Liver (tissue), 9 donors: Measurements from ENCODE around the gene ERBIN. TPM values are rescaled to one million over a fixed set of nuclear protein-coding genes. Genes with fewer than 3 reads are reported as not detected.

Experiments used
- DNase-seq: peaks from one replicate; pipeline ENCODE4 v3.0.0-alpha.2; 2017; ENCODE audit warnings: low spot score
- H3K27ac ChIP-seq, 2 donors: one replicate each; pipeline ENCODE4 v1.7.0; 2013; ENCODE audit warnings: inconsistent platforms in 2 of 2, low read length in 2 of 2, control low read depth in 1 of 2, low read depth in 1 of 2, mild to moderate bottlenecking in 1 of 2
- H3K27me3 ChIP-seq, 4 donors: one replicate each; pipeline versions ENCODE4 v1.6.1 to v1.7.0; 2013; ENCODE audit warnings: low read length in 3 of 4, inconsistent platforms in 1 of 4, mild to moderate bottlenecking in 1 of 4, moderate library complexity in 1 of 4; ENCODE audit not compliant: control insufficient read depth in 4 of 4, insufficient read depth in 4 of 4
- H3K36me3 ChIP-seq, 4 donors: one replicate each; pipeline versions ENCODE4 v1.6.1 to v1.7.0; 2013; ENCODE audit warnings: low read length in 3 of 4, mild to moderate bottlenecking in 3 of 4, low read depth in 1 of 4, moderate library complexity in 1 of 4; ENCODE audit not compliant: control insufficient read depth in 4 of 4, insufficient read depth in 3 of 4
- H3K4me1 ChIP-seq, 4 donors: one replicate each; pipeline versions ENCODE4 v1.6.1 to v1.7.0; 2013; ENCODE audit warnings: low read length in 3 of 4, mild to moderate bottlenecking in 3 of 4, moderate library complexity in 1 of 4; ENCODE audit not compliant: control insufficient read depth in 4 of 4, insufficient read depth in 4 of 4
- H3K4me3 ChIP-seq, 3 donors: one replicate each; pipeline versions ENCODE4 v1.6.1 to v1.7.0; 2013; ENCODE audit warnings: low read length in 3 of 3, control low read depth in 1 of 3, low read depth in 1 of 3, mild to moderate bottlenecking in 1 of 3
- H3K9ac ChIP-seq, 2 donors: one replicate each; pipeline ENCODE4 v1.7.0; 2013; ENCODE audit warnings: low read length in 2 of 2, mild to moderate bottlenecking in 2 of 2, moderate library complexity in 2 of 2, control low read depth in 1 of 2, low read depth in 1 of 2
- H3K9me3 ChIP-seq, 4 donors: one replicate each; pipeline versions ENCODE4 v1.6.1 to v1.7.0; 2013; ENCODE audit warnings: low read length in 3 of 4; ENCODE audit not compliant: control insufficient read depth in 4 of 4
- EGR1 ChIP-seq, 2 donors: IDR thresholded peaks; 2 replicates each; pipeline ENCODE4 v1.6.1; 2016 to 2018; ENCODE audit warnings: antibody characterized with exemption in 2 of 2, low read depth in 2 of 2
- FOXA1 ChIP-seq: IDR thresholded peaks from 2 replicates; pipeline ENCODE4 v1.6.1; 2016; ENCODE audit warnings: antibody characterized with exemption
- FOXA2 ChIP-seq: IDR thresholded peaks from 2 replicates; pipeline ENCODE4 v1.6.1; 2016; ENCODE audit warnings: antibody characterized with exemption
- GABPA ChIP-seq, 2 donors: IDR thresholded peaks in 1 of 2; conservative IDR thresholded peaks in 1 of 2; 2 replicates each; pipeline ENCODE4 v1.6.1; 2016; ENCODE audit warnings: antibody characterized with exemption in 2 of 2, mild to moderate bottlenecking in 1 of 2, moderate library complexity in 1 of 2
- HNF4A ChIP-seq, 2 donors: conservative IDR thresholded peaks; 2 replicates each; pipeline ENCODE4 v1.6.1; 2016; ENCODE audit warnings: antibody characterized with exemption in 2 of 2, mild to moderate bottlenecking in 2 of 2
- HNF4G ChIP-seq: IDR thresholded peaks from 2 replicates; pipeline ENCODE4 v1.6.1; 2016; ENCODE audit warnings: antibody characterized with exemption
- JUND ChIP-seq, 2 donors: IDR thresholded peaks; 2 replicates each; pipeline ENCODE4 v1.6.1; 2016; ENCODE audit warnings: antibody characterized with exemption in 2 of 2
- NR2F2 ChIP-seq: IDR thresholded peaks from 2 replicates; pipeline ENCODE4 v1.6.1; 2016; ENCODE audit warnings: antibody characterized with exemption
- RAD21 ChIP-seq, 2 donors: IDR thresholded peaks; 2 replicates each; pipeline ENCODE4 v1.6.1; 2016; ENCODE audit warnings: antibody characterized with exemption in 2 of 2, mild to moderate bottlenecking in 2 of 2
- RXRA ChIP-seq, 2 donors: IDR thresholded peaks; 2 replicates each; pipeline ENCODE4 v1.6.1; 2017 to 2018; ENCODE audit warnings: antibody characterized with exemption in 2 of 2, mild to moderate bottlenecking in 1 of 2
- SP1 ChIP-seq: IDR thresholded peaks from 2 replicates; pipeline ENCODE4 v1.6.1; 2018; ENCODE audit warnings: antibody characterized with exemption, mild to moderate bottlenecking
- TAF1 ChIP-seq: conservative IDR thresholded peaks from 2 replicates; pipeline ENCODE4 v1.6.1; 2016; ENCODE audit warnings: antibody characterized with exemption, mild to moderate bottlenecking
- YY1 ChIP-seq: IDR thresholded peaks from 2 replicates; pipeline ENCODE4 v1.6.1; 2016; ENCODE audit warnings: antibody characterized with exemption, mild to moderate bottlenecking
- WGBS: extraction: QIAGEN DNeasy Blood & Tissue Kit; methylation state at CpG from one replicate; pipeline ENCODE4 v1.1.7; 2013; 5-methylcytosine and 5-hydroxymethylcytosine counted together
- polyA plus RNA-seq, 2 donors: library from polyadenylated mRNA; stranded (reverse) in 1 of 2; unstranded in 1 of 2; fragments of 200-250 nt in 1 of 2; fragments of >200 nt in 1 of 2; fragmentation: Nextera tagmentation in 1 of 2; extraction: Ambion mirVana in 1 of 2; gene quantifications; one replicate each; pipeline versions ENCODE4 v1.2.1 to v1.2.3, GENCODE V29; 2013 to 2015
- total RNA-seq, 2 donors: library from RNA; depleted of rRNA; stranded (reverse); fragments of >200 nt; gene quantifications; one replicate each; pipeline ENCODE4 v1.2.3, GENCODE V29; 2014
- TF ChIP-seq, protein P1 (sequence below): IDR thresholded peaks from 2 replicates; pipeline ENCODE4 v1.6.1; 2016; ENCODE audit warnings: antibody characterized with exemption, mild to moderate bottlenecking
- TF ChIP-seq, protein P2 (sequence below): fragments of 150-350 bp; IDR thresholded peaks from 2 replicates; pipeline ENCODE4 v1.5.1; 2017; ENCODE audit warnings: improper control_type of control experiment, low read depth, low read length; ENCODE audit not compliant: missing input control
- TF ChIP-seq, protein P3 (sequence below): IDR thresholded peaks from 2 replicates; pipeline ENCODE4 v1.6.1; 2016; ENCODE audit warnings: antibody characterized with exemption
- donor health status: healthy.
- donor health status: healthy.
- donor health status: healthy.
- donor health status: healthy.
- donor health status: healthy.

Gene ERBIN
- total and polyA plus RNA-seq, 4 donors = 9.7 to 54.9 (median 32.5) TPM

DNA sequence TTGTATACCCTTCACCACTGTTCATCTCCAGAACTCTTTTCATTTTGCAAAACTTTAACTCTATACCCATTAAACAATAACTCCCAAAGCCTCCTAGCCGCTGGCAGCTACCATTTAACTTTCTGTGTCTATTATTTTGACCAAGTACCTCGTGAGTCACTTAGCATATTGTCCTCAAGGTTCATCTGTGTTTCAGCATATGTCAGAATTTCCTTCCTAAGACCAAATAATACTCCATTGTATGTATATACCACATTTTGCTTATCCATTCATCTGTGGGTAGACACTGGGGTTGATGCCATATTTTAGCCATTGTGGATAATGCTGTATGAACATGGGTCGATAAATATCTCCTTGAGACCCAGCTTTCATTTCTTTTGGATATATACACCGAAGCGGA, 17.4 kb downstream of the ERBIN start:
- no peak overlapping the region for H3K27ac ChIP-seq

DNA sequence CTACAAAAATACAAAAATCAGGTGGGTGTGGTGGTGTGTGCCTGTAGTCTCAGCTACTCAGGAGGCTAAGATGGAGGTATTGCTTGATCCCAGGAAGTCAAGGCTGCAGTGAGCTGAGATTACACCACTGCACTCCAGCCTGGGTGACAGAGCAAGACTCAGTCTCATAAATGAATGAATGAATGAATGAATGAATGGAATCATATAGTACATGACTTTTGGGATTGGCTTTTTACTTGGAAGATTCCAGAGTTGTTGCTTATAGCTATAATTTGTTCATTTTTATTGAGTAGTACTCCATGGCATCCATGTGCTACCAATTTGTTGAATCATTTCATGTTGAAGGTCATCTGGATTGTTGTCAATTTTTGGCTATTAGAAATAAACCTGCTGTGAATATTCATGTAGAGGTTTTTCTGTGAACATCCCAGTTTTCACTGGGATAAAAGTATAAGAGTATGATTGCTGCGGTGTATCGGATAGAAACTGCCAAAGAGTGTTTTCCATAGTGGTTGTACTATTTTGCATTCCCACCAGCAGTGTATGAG, 19.9 kb downstream of the ERBIN start:
- Histone ChIP-seq H3K9me3 (no peaks in the 10 kb centered on the region), H3K27me3 (no peaks in the 10 kb centered on the region), H3K27ac (no peak overlapping the region), H3K4me1 (peaks cover 0 to 6% (median 2%) of the 10 kb centered on the region in 4 donors), H3K9ac (no peak overlapping the region), H3K36me3 (peaks cover 0 to 2% (median 0%) of the 10 kb centered on the region in 4 donors), H3K4me3 (no peak overlapping the region)
- DNase-seq = no peak
- no peak for TF ChIP-seq NR2F2
- no peak for TF ChIP-seq SP1
- no peak for TF ChIP-seq FOXA2
- TF ChIP-seq YY1 = no peak
- no peak for TF ChIP-seq FOXA1
- WGBS = 96% methylated on average over 2 of the region's 2 CpGs

More for the DNA sequence above, 17.4 kb downstream of the ERBIN start:
- no peaks in the 10 kb centered on the region for H3K36me3 ChIP-seq
- TF ChIP-seq GABPA (IDR thresholded peaks at IDR 0.05 in 1 of 2, conservative IDR thresholded peaks at IDR 0.05 in 1 of 2) (no peak), RAD21 (IDR thresholded peaks at IDR 0.05) (no peak), EGR1 (IDR thresholded peaks at IDR 0.05; ENCODE audit: low read depth in 2 of 2) (no peak), NR2F2 (no peak), TAF1 (no peak), YY1 (no peak), HNF4G (no peak)
- TF ChIP-seq, protein P1, sequence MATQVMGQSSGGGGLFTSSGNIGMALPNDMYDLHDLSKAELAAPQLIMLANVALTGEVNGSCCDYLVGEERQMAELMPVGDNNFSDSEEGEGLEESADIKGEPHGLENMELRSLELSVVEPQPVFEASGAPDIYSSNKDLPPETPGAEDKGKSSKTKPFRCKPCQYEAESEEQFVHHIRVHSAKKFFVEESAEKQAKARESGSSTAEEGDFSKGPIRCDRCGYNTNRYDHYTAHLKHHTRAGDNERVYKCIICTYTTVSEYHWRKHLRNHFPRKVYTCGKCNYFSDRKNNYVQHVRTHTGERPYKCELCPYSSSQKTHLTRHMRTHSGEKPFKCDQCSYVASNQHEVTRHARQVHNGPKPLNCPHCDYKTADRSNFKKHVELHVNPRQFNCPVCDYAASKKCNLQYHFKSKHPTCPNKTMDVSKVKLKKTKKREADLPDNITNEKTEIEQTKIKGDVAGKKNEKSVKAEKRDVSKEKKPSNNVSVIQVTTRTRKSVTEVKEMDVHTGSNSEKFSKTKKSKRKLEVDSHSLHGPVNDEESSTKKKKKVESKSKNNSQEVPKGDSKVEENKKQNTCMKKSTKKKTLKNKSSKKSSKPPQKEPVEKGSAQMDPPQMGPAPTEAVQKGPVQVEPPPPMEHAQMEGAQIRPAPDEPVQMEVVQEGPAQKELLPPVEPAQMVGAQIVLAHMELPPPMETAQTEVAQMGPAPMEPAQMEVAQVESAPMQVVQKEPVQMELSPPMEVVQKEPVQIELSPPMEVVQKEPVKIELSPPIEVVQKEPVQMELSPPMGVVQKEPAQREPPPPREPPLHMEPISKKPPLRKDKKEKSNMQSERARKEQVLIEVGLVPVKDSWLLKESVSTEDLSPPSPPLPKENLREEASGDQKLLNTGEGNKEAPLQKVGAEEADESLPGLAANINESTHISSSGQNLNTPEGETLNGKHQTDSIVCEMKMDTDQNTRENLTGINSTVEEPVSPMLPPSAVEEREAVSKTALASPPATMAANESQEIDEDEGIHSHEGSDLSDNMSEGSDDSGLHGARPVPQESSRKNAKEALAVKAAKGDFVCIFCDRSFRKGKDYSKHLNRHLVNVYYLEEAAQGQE = no peak
- H3K4me1 ChIP-seq = peaks cover 0 to 1% (median 0%) of the 10 kb centered on the region in 4 donors
- H3K27me3 ChIP-seq = no peaks in the 10 kb centered on the region
- DNase-seq = no peak
- H3K4me3 ChIP-seq = no peak overlapping the region
- no peaks in the 10 kb centered on the region for H3K9me3 ChIP-seq
- 97% methylated on average over 5 of the region's 5 CpGs for WGBS
- no peak overlapping the region for H3K9ac ChIP-seq

DNA sequence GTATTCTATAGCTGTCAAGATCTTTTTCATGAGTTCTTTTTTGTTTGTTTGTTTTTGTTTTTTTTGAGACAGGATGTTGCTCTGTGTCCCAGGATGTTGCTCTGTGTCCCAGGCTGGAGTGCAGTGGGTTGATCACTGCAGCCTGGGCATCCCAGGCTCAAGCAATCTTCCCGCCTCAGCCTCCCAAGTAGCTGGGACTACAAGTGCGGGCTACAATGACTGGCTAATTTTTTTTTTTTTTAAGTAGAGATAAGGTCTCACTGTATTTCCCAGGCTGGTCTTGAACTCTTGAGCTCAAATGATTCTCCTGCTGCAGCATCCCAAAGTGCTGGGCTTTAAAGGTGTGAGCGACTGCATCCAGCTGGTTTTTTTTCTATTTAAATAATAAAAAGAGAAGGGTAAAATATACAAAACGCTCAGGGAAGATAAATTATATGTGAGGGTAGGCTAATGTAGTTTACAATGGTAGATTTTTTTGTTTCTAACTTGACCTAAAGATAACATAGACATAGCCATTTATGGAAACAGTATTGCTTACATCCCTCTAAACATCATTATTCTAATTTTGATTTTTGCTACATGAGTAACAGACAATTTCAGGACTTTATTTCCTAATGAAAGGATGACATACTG, 21.9 kb downstream of the ERBIN start:
- H3K4me1 ChIP-seq = peaks cover 0 to 6% (median 2%) of the 10 kb centered on the region in 4 donors
- H3K36me3 ChIP-seq = peaks cover 0 to 2% (median 0%) of the 10 kb centered on the region in 4 donors
- 93% methylated on average over 4 of the region's 4 CpGs for WGBS
- H3K27ac ChIP-seq = no peak overlapping the region
- no peaks in the 10 kb centered on the region for H3K9me3 ChIP-seq
- H3K27me3 ChIP-seq = no peaks in the 10 kb centered on the region
- H3K4me3 ChIP-seq = no peak overlapping the region
- no peak overlapping the region for H3K9ac ChIP-seq
- no peak for DNase-seq
- TF ChIP-seq, protein P2, sequence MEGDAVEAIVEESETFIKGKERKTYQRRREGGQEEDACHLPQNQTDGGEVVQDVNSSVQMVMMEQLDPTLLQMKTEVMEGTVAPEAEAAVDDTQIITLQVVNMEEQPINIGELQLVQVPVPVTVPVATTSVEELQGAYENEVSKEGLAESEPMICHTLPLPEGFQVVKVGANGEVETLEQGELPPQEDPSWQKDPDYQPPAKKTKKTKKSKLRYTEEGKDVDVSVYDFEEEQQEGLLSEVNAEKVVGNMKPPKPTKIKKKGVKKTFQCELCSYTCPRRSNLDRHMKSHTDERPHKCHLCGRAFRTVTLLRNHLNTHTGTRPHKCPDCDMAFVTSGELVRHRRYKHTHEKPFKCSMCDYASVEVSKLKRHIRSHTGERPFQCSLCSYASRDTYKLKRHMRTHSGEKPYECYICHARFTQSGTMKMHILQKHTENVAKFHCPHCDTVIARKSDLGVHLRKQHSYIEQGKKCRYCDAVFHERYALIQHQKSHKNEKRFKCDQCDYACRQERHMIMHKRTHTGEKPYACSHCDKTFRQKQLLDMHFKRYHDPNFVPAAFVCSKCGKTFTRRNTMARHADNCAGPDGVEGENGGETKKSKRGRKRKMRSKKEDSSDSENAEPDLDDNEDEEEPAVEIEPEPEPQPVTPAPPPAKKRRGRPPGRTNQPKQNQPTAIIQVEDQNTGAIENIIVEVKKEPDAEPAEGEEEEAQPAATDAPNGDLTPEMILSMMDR = no peak
- TF ChIP-seq JUND (IDR thresholded peaks at IDR 0.05) = no peak
- TF ChIP-seq FOXA1 = no peak
- no peak for TF ChIP-seq RXRA (IDR thresholded peaks at IDR 0.05)
- TF ChIP-seq, protein P3, sequence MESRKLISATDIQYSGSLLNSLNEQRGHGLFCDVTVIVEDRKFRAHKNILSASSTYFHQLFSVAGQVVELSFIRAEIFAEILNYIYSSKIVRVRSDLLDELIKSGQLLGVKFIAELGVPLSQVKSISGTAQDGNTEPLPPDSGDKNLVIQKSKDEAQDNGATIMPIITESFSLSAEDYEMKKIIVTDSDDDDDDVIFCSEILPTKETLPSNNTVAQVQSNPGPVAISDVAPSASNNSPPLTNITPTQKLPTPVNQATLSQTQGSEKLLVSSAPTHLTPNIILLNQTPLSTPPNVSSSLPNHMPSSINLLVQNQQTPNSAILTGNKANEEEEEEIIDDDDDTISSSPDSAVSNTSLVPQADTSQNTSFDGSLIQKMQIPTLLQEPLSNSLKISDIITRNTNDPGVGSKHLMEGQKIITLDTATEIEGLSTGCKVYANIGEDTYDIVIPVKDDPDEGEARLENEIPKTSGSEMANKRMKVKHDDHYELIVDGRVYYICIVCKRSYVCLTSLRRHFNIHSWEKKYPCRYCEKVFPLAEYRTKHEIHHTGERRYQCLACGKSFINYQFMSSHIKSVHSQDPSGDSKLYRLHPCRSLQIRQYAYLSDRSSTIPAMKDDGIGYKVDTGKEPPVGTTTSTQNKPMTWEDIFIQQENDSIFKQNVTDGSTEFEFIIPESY = no peak
- no peak for TF ChIP-seq HNF4A (conservative IDR thresholded peaks at IDR 0.05)
- TF ChIP-seq, protein P1 = no peak
- no peak for TF ChIP-seq FOXA2
- TF ChIP-seq HNF4G = no peak
- TF ChIP-seq NR2F2 = no peak
- TF ChIP-seq EGR1 (IDR thresholded peaks at IDR 0.05; ENCODE audit: low read depth in 2 of 2) = no peak
- no peak for TF ChIP-seq TAF1
- no peak for TF ChIP-seq YY1
